HepG2 (cell line): ENCODE results near the gene PDE4D. TPM values are rescaled to one million over a fixed set of nuclear protein-coding genes. Genes with fewer than 3 reads are reported as not detected.

Source experiments
- ATAC-seq: fragments of 200-7000 bp; cut with Tn5 transposase; 3 replicates; pipeline ENCODE4 v1.9.1; 2020; ENCODE audit warnings: mild to moderate bottlenecking, moderate library complexity
- BruUV-seq: library from RNA; stranded (reverse); fragments of 400-500 nt; replicated peaks from 2 replicates; lab custom pipeline; 2021; lab: Mats Ljungman, UMichigan
- CTCF ChIA-PET: fragments of 300-600 bp; formaldehyde crosslinking; extraction: SDS; loops from one replicate; lab custom pipeline; 2021; ENCODE audit warnings: low total read pairs, inconsistent platforms, low intra/inter-chr PET ratio; lab: Yijun Ruan, JAX
- POLR2A ChIA-PET: fragments of 350-600 bp; sonication (Branson Sonifier 250); formaldehyde crosslinking; loops from one replicate; lab custom pipeline; 2020; ENCODE audit warnings: antibody characterized with exemption, inconsistent platforms; lab: Yijun Ruan, JAX
- DNase-seq: peaks from one replicate; pipeline ENCODE4 v3.0.0-alpha.2; 2015; ENCODE audit warnings: low spot score
- FAIRE-seq: peaks from 3 replicates; lab custom pipeline; 2011; peaks lifted over from hg19 to GRCh38; lab: Jason Lieb, UNC
- H2AFZ ChIP-seq: one replicate; pipeline ENCODE4 v1.6.1; 2011; ENCODE audit warnings: low read length, inconsistent platforms
- H3K27ac ChIP-seq: fragments of 300-600 bp; 3 replicates; pipeline ENCODE4 v1.8.0; 2011; ENCODE audit warnings: mixed run types, mild to moderate bottlenecking, mixed read lengths, low read length, inconsistent platforms; ENCODE audit not compliant: insufficient read depth; ENCODE audit errors: extremely low read length
- H3K27me3 ChIP-seq, 2 experiments: fragments of 200-600 bp in 1 of 2; 2 replicates in 1 of 2; 3 replicates in 1 of 2; pipeline versions ENCODE4 v1.6.0 to v1.8.0; 2011; ENCODE audit warnings: low read length in 2 of 2, mild to moderate bottlenecking in 2 of 2, moderate library complexity in 2 of 2, inconsistent platforms in 1 of 2; ENCODE audit not compliant: insufficient read depth in 2 of 2, control insufficient read depth in 1 of 2
- H3K36me3 ChIP-seq, 2 experiments: fragments of 200-600 bp in 1 of 2; replicated peaks in 1 of 2; 2 replicates in 1 of 2; 3 replicates in 1 of 2; pipeline versions ENCODE4 v1.5.1 to v1.8.0; 2011; ENCODE audit warnings: low read length in 2 of 2, inconsistent platforms in 1 of 2; ENCODE audit not compliant: insufficient read depth in 2 of 2, control insufficient read depth in 1 of 2
- H3K4me1 ChIP-seq: 2 replicates; pipeline ENCODE4 v1.5.1; 2012; ENCODE audit warnings: low read length, inconsistent platforms; ENCODE audit not compliant: insufficient read depth
- H3K4me2 ChIP-seq: 2 replicates; pipeline ENCODE4 v1.6.0; 2011; ENCODE audit warnings: low read depth, low read length, inconsistent platforms
- H3K4me3 ChIP-seq, 3 experiments: fragments of 200-600 bp in 1 of 3; sonication (generic), shearing (Covaris generic) in 1 of 3; replicated peaks in 1 of 3; 2 replicates each; pipeline ENCODE4 v1.5.1; 2011 to 2016; ENCODE audit warnings: low read length in 3 of 3, inconsistent platforms in 2 of 3, low read depth in 2 of 3, mild to moderate bottlenecking in 2 of 3, control low read depth in 1 of 3, mixed read lengths in 1 of 3; ENCODE audit not compliant: insufficient read depth in 1 of 3
- H3K79me2 ChIP-seq: one replicate; pipeline ENCODE4 v1.6.1; 2011; ENCODE audit warnings: low read length, inconsistent platforms; ENCODE audit not compliant: insufficient read depth
- H3K9ac ChIP-seq: 2 replicates; pipeline ENCODE4 v1.6.0; 2011; ENCODE audit warnings: mild to moderate bottlenecking, low read depth, low read length, inconsistent platforms; ENCODE audit not compliant: insufficient read depth
- H3K9me3 ChIP-seq: 2 replicates; pipeline ENCODE4 v1.5.1; 2012; ENCODE audit warnings: mild to moderate bottlenecking, low read length
- H4K20me1 ChIP-seq: 2 replicates; pipeline ENCODE4 v1.6.0; 2011; ENCODE audit warnings: inconsistent platforms, mild to moderate bottlenecking, low read length, moderate library complexity; ENCODE audit not compliant: insufficient read depth
- CENPBD1 ChIP-seq: sonication (generic); formaldehyde crosslinking; IDR thresholded peaks from 2 replicates; pipeline ENCODE4 v1.8.0; 2022; ENCODE audit warnings: missing genetic modification reagents, low read depth, mild to moderate bottlenecking, borderline replicate concordance
- FOXM1 ChIP-seq: sonication (generic); formaldehyde crosslinking; IDR thresholded peaks from 2 replicates; pipeline ENCODE4 v1.5.0; 2020; ENCODE audit warnings: missing genetic modification reagents
- KLF11 ChIP-seq: IDR thresholded peaks from 2 replicates; pipeline ENCODE4 v1.6.1; 2016; ENCODE audit warnings: missing compliant biosample characterization
- PHB2 ChIP-seq: fragments of 450-650 bp; IDR thresholded peaks from 2 replicates; pipeline ENCODE4 v1.6.1; 2018; ENCODE audit not compliant: partially characterized antibody
- PHF20 ChIP-seq: sonication (generic); formaldehyde crosslinking; IDR thresholded peaks from 2 replicates; pipeline ENCODE4 v1.5.0; 2020; ENCODE audit warnings: mild to moderate bottlenecking, missing genetic modification reagents
- RARA ChIP-seq: IDR thresholded peaks from 2 replicates; pipeline ENCODE4 v1.6.1; 2016; ENCODE audit warnings: missing genetic modification reagents, missing compliant biosample characterization
- SATB2 ChIP-seq: sonication (generic); formaldehyde crosslinking; IDR thresholded peaks from 2 replicates; pipeline ENCODE4 v1.5.0; 2020; ENCODE audit warnings: missing genetic modification reagents
- YY1 ChIP-seq: IDR thresholded peaks from 2 replicates; pipeline ENCODE4 v1.6.1; 2011; ENCODE audit warnings: low read length, low read depth, moderate library complexity, mild to moderate bottlenecking; ENCODE audit not compliant: insufficient read depth, insufficient replicate concordance
- ZBTB7A ChIP-seq: sonication (generic); formaldehyde crosslinking; IDR thresholded peaks from 2 replicates; pipeline ENCODE4 v1.8.0; 2022; ENCODE audit warnings: mild to moderate bottlenecking, missing genetic modification reagents
- ZEB1 ChIP-seq: IDR thresholded peaks from 2 replicates; pipeline ENCODE4 v1.6.1; 2012; ENCODE audit warnings: mild to moderate bottlenecking, low read depth, inconsistent platforms; ENCODE audit not compliant: insufficient replicate concordance
- ZFP36 ChIP-seq: fragments of 150-350 bp; IDR thresholded peaks from 2 replicates; pipeline ENCODE4 v1.6.1; 2018; ENCODE audit warnings: borderline replicate concordance, low read length, low read depth; ENCODE audit not compliant: partially characterized antibody
- ZNF234 ChIP-seq: sonication (generic); formaldehyde crosslinking; conservative IDR thresholded peaks from 2 replicates; pipeline ENCODE4 v1.5.1; 2020; ENCODE audit warnings: mild to moderate bottlenecking, missing genetic modification reagents
- ZNF331 ChIP-seq: sonication (generic); formaldehyde crosslinking; IDR thresholded peaks from 2 replicates; pipeline ENCODE4 v1.4.0; 2020; ENCODE audit warnings: missing genetic modification reagents
- ZNF768 ChIP-seq: sonication (generic); formaldehyde crosslinking; IDR thresholded peaks from 2 replicates; pipeline ENCODE4 v1.4.0; 2020; ENCODE audit warnings: missing genetic modification reagents
- ZNF781 ChIP-seq: sonication (generic); formaldehyde crosslinking; IDR thresholded peaks from 2 replicates; pipeline ENCODE4 v1.5.1; 2020; ENCODE audit warnings: borderline replicate concordance, mild to moderate bottlenecking, missing genetic modification reagents; ENCODE audit errors: not compliant biosample characterization
- ZSCAN9 ChIP-seq: IDR thresholded peaks from 2 replicates; pipeline ENCODE4 v1.6.1; 2016; ENCODE audit warnings: borderline replicate concordance
- WGBS: methylation state at CpG from one replicate; pipeline ENCODE4 v1.1.6; 2017; ENCODE audit warnings: low lambda C conversion rate; 5-methylcytosine and 5-hydroxymethylcytosine counted together
- in situ Hi-C: cut with HindIII; loops from 2 replicates; pipeline ENCODE4 v1.10.0; 2017; ENCODE audit warnings: low pct_unique_long_range_greater_than_20kb; ENCODE audit not compliant: extremely low pct_ligation_motif_present
- intact Hi-C: fragments of 100-400 bp; cut with micrococcal nuclease; formaldehyde crosslinking; loops from one replicate; pipeline ENCODE4 v1.10.0; 2022; ENCODE audit not compliant: unreplicated experiment
- polyA plus RNA-seq, 8 experiments: library from polyadenylated mRNA; depleted of rRNA in 3 of 8; stranded (reverse) in 7 of 8; unstranded in 1 of 8; fragments of >200 nt; fragmentation: Illumina TruSeq in 4 of 8; extraction: Trizol in 4 of 8; gene quantifications; 2 replicates each; pipeline versions ENCODE4 v1.2.1 to v1.2.3, GENCODE V29; 2011 to 2016; ENCODE audit warnings: low read depth in 4 of 8, missing spikeins in 1 of 8, mixed read lengths in 1 of 8; ENCODE audit not compliant: insufficient read depth in 1 of 8
- total RNA-seq, 5 experiments: library from RNA; depleted of rRNA; stranded (reverse); fragments of >200 nt; fragmentation: Illumina TruSeq; extraction: Trizol; gene quantifications; 2 replicates each; pipeline ENCODE4 v1.2.3, GENCODE V29; 2016; ENCODE audit warnings: low read depth in 1 of 5

The PDE4D gene
- total and polyA plus RNA-seq, 2 of the 13 experiments (the other 11 are each of a cell fraction or from before 2014, with no cell fraction given), result 7.0 to 12.2 TPM

- Histone ChIP-seq H3K9ac (no peak overlapping the region), H2AFZ (no peak overlapping the region), H3K36me3 (no peaks in the 10 kb centered on the region), H3K4me3 (no peak overlapping the region), H3K4me1 (0 out of 2 replicates have a peak, but pooled peaks cover 5% of the 10 kb centered on the region), H3K9me3 (no peaks in the 10 kb centered on the region), H3K4me2 (no peak overlapping the region), H4K20me1 (no peaks in the 10 kb centered on the region), H3K27me3 (no peaks in the 10 kb centered on the region), H3K79me2 (no peaks in the 10 kb centered on the region), H3K27ac (no peak overlapping the region)
- CTCF ChIA-PET, result no interaction called here
- intact Hi-C loops (no loop called here), in situ Hi-C loops (no loop called here)
- no peak for DNase-seq
- TF ChIP-seq ZNF331 (CRISPR knock-in tag) (no peak), YY1 (no peak), CENPBD1 (CRISPR knock-in tag) (no peak), FOXM1 (CRISPR knock-in tag) (no peak), ZNF781 (CRISPR knock-in tag) (no peak), ZEB1 (no peak), ZBTB7A (CRISPR knock-in tag) (no peak), ZFP36 (no peak), PHF20 (no peak), ZSCAN9 (CRISPR knock-in tag) (no peak), PHB2 (no peak), RARA (CRISPR knock-in tag) (no peak), SATB2 (no peak), KLF11 (CRISPR knock-in tag) (no peak), ZNF234 (CRISPR knock-in tag) (no peak), ZNF768 (CRISPR knock-in tag) (no peak)
- ATAC-seq, result no peak
- WGBS, result 78% methylated on average over 3 of the region's 3 CpGs
- no peak for FAIRE-seq
- POLR2A ChIA-PET, result no interaction called here
- no TSS peak for BruUV-seq
These were observed 85.7 kb downstream of the PDE4D start for GRCh38 chr5:59807806-59808205.
